HEK293T (cell line): ENCODE data around the gene RNF213.
"Not testable (repeated sequence)": the region's sequence is repeated elsewhere in the genome, so short reads cannot be mapped to it uniquely, and the experiment has no call there.

Source experiments
- CTCF ChIA-PET: fragments of 350-600 bp; formaldehyde crosslinking; extraction: SDS; loops from one replicate; lab custom pipeline; 2021; ENCODE audit warnings: antibody characterized with exemption, inconsistent platforms; lab: Yijun Ruan, JAX
- POLR2A ChIA-PET: fragments of 350-600 bp; formaldehyde crosslinking; extraction: SDS; loops from one replicate; lab custom pipeline; 2020; ENCODE audit warnings: antibody characterized with exemption, inconsistent platforms; lab: Yijun Ruan, JAX
- DNase-seq: peaks from one replicate; pipeline ENCODE4 v3.0.0; 2012; ENCODE audit warnings: mixed read lengths; ENCODE audit errors: extremely low spot score
- ARNT ChIP-seq: fragments of 450-650 bp; IDR thresholded peaks from 2 replicates; pipeline ENCODE4 v1.6.1; 2017; ENCODE audit warnings: mild to moderate bottlenecking
- BHLHE40 ChIP-seq: fragments of 450-650 bp; IDR thresholded peaks from 2 replicates; pipeline ENCODE4 v1.6.1; 2016; ENCODE audit warnings: mild to moderate bottlenecking, moderate library complexity, borderline replicate concordance
- CTBP1 ChIP-seq: fragments of 450-650 bp; IDR thresholded peaks from 2 replicates; pipeline ENCODE4 v1.6.1; 2016; ENCODE audit warnings: borderline replicate concordance
- ELF4 ChIP-seq: fragments of 450-650 bp; IDR thresholded peaks from 2 replicates; pipeline ENCODE4 v1.6.1; 2017; ENCODE audit warnings: antibody characterized with exemption
- FOXA1 ChIP-seq: fragments of 450-650 bp; IDR thresholded peaks from 2 replicates; pipeline ENCODE4 v1.6.1; 2016; ENCODE audit warnings: mild to moderate bottlenecking
- FOXK2 ChIP-seq: fragments of 450-650 bp; IDR thresholded peaks from 2 replicates; pipeline ENCODE4 v1.6.1; 2016; ENCODE audit warnings: mild to moderate bottlenecking
- FOXM1 ChIP-seq: fragments of 450-650 bp; IDR thresholded peaks from 2 replicates; pipeline ENCODE4 v1.6.1; 2017; ENCODE audit warnings: mild to moderate bottlenecking, borderline replicate concordance
- HDGF ChIP-seq: fragments of 450-650 bp; IDR thresholded peaks from 2 replicates; pipeline ENCODE4 v1.6.1; 2017; ENCODE audit warnings: antibody characterized with exemption, borderline replicate concordance
- L3MBTL2 ChIP-seq: fragments of 450-650 bp; conservative IDR thresholded peaks from 2 replicates; pipeline ENCODE4 v1.6.1; 2016; ENCODE audit warnings: mild to moderate bottlenecking
- LEF1 ChIP-seq: fragments of 450-650 bp; IDR thresholded peaks from 2 replicates; pipeline ENCODE4 v1.6.1; 2017; ENCODE audit warnings: mild to moderate bottlenecking, borderline replicate concordance
- NFRKB ChIP-seq: fragments of 450-650 bp; IDR thresholded peaks from 2 replicates; pipeline ENCODE4 v1.6.1; 2016; ENCODE audit warnings: mild to moderate bottlenecking, moderate library complexity
- SP1 ChIP-seq: fragments of 450-650 bp; IDR thresholded peaks from 2 replicates; pipeline ENCODE4 v1.6.1; 2017
- SUZ12 ChIP-seq: fragments of 450-650 bp; IDR thresholded peaks from 2 replicates; pipeline ENCODE4 v1.6.1; 2016; ENCODE audit warnings: mild to moderate bottlenecking
- TARDBP ChIP-seq: fragments of 450-650 bp; IDR thresholded peaks from 2 replicates; pipeline ENCODE4 v1.6.1; 2016
- ZNF384 ChIP-seq: fragments of 450-650 bp; IDR thresholded peaks from 2 replicates; pipeline ENCODE4 v1.6.1; 2016
- TF ChIP-seq, protein P1 (sequence below): fragments of 450-650 bp; IDR thresholded peaks from 2 replicates; pipeline ENCODE4 v1.6.1; 2016

Gene RNF213

DNA sequence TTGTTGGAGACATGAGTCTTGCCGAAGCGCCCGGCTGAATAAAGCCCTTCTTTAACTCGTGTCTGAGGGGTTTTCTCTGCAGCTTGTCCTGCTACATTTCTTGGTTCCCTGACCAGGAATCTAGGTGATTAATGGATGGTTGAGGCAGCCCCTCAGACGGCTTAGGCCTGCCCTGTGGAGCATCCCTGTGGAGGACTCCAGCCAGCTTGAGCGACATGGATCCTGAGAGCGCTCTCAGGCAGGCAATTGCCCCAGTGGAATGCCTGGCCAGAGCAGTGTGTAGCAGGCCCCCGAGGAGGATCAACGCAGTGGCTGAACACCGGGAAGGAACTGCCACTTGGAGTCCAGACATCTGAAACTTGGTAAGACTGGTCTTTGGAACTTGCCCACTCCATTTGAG, 137.0 kb downstream of the RNF213 start:
- no peak for TF ChIP-seq SUZ12
- no peak for TF ChIP-seq SP1
- TF ChIP-seq FOXA1: no peak
- TF ChIP-seq LEF1: no peak
- TF ChIP-seq ARNT: no peak
- TF ChIP-seq FOXK2: no peak
- no peak for TF ChIP-seq FOXM1
- no peak for TF ChIP-seq L3MBTL2
- TF ChIP-seq CTBP1: no peak
- no peak for TF ChIP-seq HDGF
- TF ChIP-seq TARDBP: no peak
- TF ChIP-seq, protein P1, sequence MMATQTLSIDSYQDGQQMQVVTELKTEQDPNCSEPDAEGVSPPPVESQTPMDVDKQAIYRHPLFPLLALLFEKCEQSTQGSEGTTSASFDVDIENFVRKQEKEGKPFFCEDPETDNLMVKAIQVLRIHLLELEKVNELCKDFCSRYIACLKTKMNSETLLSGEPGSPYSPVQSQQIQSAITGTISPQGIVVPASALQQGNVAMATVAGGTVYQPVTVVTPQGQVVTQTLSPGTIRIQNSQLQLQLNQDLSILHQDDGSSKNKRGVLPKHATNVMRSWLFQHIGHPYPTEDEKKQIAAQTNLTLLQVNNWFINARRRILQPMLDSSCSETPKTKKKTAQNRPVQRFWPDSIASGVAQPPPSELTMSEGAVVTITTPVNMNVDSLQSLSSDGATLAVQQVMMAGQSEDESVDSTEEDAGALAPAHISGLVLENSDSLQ: no peak
- no peak for TF ChIP-seq ZNF384
- no peak for TF ChIP-seq ELF4
- no peak for TF ChIP-seq BHLHE40
- TF ChIP-seq NFRKB: no peak
- ChIA-PET CTCF (no interaction called here), POLR2A (no interaction called here)
- DNase-seq: no peak

DNA sequence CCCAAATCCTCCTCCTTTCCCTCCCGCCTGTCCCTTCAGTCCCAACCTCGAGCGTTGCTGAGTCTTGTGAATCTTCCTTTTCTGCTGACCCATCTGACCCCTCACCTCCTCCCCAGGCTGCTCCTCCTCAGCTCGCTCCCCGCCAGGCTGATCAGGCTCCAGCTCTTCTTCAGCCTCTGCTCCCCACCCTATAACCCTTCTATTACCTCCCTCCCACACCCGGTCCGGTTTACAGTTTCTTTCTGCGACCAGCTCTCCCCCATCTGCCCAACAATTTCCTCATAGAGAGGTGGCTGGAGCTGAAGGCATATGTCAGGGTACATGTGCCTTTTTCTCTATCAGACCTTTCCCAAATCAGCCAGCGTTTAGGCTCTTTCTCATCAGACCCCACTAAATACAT, 140.4 kb downstream of the RNF213 start:
- POLR2A ChIA-PET, DNase-seq, CTCF ChIA-PET: not testable (repeated sequence)

DNA sequence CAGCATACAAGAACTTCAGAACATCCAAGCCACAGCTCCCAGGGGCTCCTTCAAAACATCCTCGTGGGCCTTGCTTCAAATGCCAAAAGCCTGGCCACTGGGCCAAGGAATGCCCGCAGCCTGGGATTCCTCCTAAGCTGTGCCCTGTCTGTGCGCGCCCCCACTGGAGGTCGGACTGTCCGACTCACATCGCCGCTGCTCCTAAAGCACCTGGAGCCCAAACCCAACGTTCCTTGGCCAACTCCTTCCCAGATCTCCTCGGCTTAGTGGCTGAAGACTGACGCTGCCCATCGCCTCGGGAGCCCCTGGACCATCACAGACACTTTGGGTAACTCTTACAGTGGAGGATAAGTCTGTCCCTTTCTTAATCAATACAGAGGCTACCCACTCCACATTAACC, 141.4 kb downstream of the RNF213 start:
- CTCF ChIA-PET, POLR2A ChIA-PET, DNase-seq: not testable (repeated sequence)

DNA sequence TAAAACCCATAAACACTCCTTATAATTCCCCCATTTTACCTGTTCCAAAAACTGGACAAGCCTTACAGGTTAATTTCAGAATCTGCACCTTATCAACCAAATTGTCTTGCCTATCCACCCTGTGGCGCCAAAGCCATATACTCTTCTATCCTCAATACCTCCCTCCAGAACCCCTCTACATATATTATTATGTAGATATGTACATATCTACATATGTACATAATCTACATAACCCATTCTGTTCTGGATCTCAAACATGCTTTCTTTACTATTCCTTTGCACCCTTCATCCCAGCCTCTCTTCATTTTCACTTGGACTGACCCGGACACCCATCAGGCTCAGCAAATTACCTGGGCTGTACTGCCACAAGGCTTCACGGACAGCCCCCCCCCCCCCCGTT, 142.3 kb downstream of the RNF213 start:
- TF ChIP-seq L3MBTL2 (no peak), ELF4 (no peak), FOXK2 (no peak), TARDBP (no peak), BHLHE40 (no peak), HDGF (no peak), FOXM1 (no peak), ZNF384 (no peak), CTBP1 (no peak), NFRKB (no peak), SUZ12 (no peak), LEF1 (no peak), ARNT (no peak), SP1 (no peak), FOXA1 (no peak)
- ChIA-PET POLR2A (no interaction called here), CTCF (no interaction called here)
- DNase-seq: no peak

DNA sequence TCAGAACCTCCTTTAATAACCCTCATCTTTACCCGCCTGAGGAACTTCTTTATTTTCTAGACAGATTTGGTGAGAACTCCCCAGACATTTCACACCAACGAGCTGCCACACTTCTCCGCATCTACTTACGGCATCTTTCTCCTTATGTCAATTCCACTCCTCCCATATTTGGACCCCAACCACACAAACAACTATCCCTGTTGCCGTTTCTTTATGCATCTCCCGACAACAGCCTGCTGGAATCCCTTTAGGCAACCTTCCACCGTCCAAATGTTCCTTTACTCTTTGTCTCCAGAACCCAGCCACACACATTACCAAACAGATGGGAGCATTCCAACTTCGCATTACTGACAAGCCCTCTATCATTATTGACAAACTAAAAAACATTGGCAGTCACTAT, 145.5 kb downstream of the RNF213 start:
- DNase-seq: no peak
- TF ChIP-seq, protein P1: no peak
- TF ChIP-seq FOXM1: no peak
- POLR2A ChIA-PET: no interaction called here
- CTCF ChIA-PET: no interaction called here

DNA sequence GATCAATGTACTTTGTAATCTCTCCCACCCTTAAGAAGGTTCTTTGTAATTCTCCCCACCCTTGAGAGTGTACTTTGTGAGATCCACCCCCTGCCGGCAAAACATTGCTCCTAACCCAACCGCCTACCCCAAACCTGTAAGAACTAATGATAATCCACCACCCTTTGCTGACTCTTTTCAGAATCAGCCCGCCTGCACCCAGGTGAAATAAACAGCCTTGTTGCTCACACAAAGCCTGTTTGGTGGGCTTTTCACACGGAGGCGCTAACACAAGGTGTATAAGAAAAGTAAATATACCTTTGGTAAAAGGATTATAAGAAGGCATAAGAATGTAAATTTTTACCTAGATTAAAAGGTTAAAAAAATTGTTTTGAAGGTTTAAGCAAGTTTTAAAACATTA, 147.3 kb downstream of the RNF213 start:
- CTCF ChIA-PET, POLR2A ChIA-PET, DNase-seq: not testable (repeated sequence)

DNA sequence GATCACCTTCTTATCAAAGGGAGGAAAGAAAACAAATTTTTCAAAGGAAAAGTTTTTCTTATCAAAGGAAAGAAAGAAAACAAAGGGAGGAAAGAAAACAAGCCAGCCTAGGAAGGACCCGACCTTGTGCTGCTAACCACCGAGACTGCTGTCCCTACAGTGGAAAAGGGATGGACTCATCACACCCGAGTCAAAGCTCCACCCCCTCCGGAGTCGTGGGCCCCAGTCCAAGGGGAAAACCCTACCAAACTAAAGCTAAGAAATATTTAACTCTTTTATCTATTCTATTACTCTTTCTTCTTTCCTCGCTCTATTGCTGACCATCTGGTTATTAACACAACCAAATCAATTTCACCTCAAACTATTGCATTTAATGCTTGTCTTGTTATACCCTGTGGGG, 148.2 kb downstream of the RNF213 start:
- no peak for TF ChIP-seq BHLHE40
- TF ChIP-seq FOXM1: no peak
- TF ChIP-seq TARDBP: no peak
- TF ChIP-seq ARNT: no peak
- TF ChIP-seq SUZ12: no peak
- TF ChIP-seq, protein P1: no peak
- TF ChIP-seq SP1: no peak
- no peak for TF ChIP-seq ZNF384
- TF ChIP-seq FOXA1: no peak
- CTCF ChIA-PET: no interaction called here
- no peak for DNase-seq
- POLR2A ChIA-PET: no interaction called here

DNA sequence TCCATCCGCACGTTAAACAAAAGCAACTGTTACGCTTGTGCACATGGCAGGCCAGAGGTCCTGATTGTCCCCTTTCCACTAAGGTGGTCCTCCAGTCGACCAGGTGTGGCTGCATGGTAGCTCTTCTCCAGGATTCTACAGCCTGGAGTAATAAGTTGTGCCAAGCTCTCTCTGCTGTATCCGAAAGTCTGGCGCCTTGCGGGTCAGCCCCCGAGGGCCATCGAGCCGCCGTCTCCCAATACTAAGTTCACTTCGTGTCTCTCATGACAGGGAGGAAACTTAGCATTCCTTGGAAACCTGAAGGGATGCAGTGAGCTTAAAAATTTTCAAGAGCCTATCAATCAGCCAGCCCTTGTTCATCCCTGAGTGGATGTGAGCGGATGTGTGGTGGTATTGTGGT, 149.0 kb downstream of the RNF213 start:
- DNase-seq: no peak
- ChIA-PET POLR2A (no interaction called here), CTCF (no interaction called here)
- TF ChIP-seq ZNF384 (no peak), L3MBTL2 (no peak), BHLHE40 (no peak), NFRKB (no peak), SP1 (no peak), LEF1 (no peak), FOXA1 (no peak)
- TF ChIP-seq, protein P1: no peak

DNA sequence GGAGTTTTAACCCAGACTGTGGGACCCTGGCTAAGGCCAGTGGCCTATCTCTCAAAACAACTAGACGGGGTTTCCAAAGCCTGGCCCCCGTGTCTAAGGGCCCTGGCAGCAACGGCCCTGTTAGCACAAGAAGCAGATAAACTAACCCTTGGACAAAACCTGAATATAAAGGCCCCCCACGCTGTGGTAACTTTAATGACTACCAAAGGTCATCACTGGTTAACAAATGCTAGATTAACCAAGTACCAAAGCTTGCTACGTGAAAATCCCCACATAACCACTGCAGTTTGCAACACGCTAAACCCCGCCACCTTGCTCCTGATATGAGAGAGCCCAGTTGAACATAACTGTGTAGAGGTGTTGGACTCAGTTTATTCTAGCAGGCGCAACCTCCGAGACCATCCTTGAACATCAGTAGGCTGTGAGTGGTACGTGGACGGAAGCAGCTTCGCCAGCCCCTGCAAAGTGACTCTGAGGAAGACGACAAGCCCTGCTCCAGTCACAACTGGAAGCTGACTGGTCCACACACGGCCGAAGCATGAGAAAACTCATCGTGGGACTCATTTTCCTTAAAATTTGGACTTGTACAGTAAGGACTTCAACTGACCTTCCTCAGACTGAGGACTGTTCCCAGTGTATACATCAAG, 149.9 kb downstream of the RNF213 start:
- POLR2A ChIA-PET, DNase-seq, CTCF ChIA-PET: not testable (repeated sequence)
